H1 (cell line): ENCODE data around the gene CLIP4. TPM values are rescaled to one million over a fixed set of nuclear protein-coding genes. Genes with fewer than 3 reads are reported as not detected.

ENCODE experiments used
- polyA plus RNA-seq, 7 experiments: library from polyadenylated mRNA; depleted of rRNA in 3 of 7; stranded (reverse) in 5 of 7; unstranded in 2 of 7; fragments of >200 nt in 5 of 7; fragments of 200-250 nt in 2 of 7; gene quantifications; 1 replicate in 5 of 7; 2 replicates in 1 of 7; 4 replicates in 1 of 7; pipeline versions ENCODE4 v1.2.1 to v1.2.3, GENCODE V29; 2011 to 2013; ENCODE audit warnings: missing spikeins in 2 of 7, mixed read lengths in 2 of 7
- total RNA-seq: library from RNA; stranded (reverse); fragmentation: NEBNext Ultra II Directional; extraction: Animal tissue kit (Norgen Biotek cat#: 25700); gene quantifications from 2 replicates; pipeline ENCODE4 v1.2.1, GENCODE V29; 2021

CLIP4 gene
- total and polyA plus RNA-seq, 2 of the 8 experiments (the other 6 are each of a cell fraction or from before 2014, with no cell fraction given), result 0.08 to 0.09 TPM

Other genes with a start within 250 kb of the CLIP4 start
- gene TRMT61B, start 245.1 kb upstream of the CLIP4 start, total RNA-seq, result 27.8 and 30.1 TPM in 2 replicates
- gene TRMT61B, start 245.1 kb upstream of the CLIP4 start, polyA plus RNA-seq (2011; rRNA removed), result 8.2 and 10.4 TPM in 2 replicates
- 135 and 142 TPM in 2 replicates for gene WDR43, start 220.7 kb upstream of the CLIP4 start, total RNA-seq
- 27.1 and 57.8 TPM in 2 replicates for gene WDR43, start 220.7 kb upstream of the CLIP4 start, polyA plus RNA-seq (2011; rRNA removed)
- 0.59 and 1.4 TPM in 2 replicates for gene TOGARAM2, start 134.1 kb upstream of the CLIP4 start, total RNA-seq
- gene TOGARAM2, start 134.1 kb upstream of the CLIP4 start, polyA plus RNA-seq (2011; rRNA removed), result 0.42 and 0.63 TPM in 2 replicates
- gene PCARE, start 40.9 kb upstream of the CLIP4 start, total RNA-seq, result not detected in 2 replicates
- gene PCARE, start 40.9 kb upstream of the CLIP4 start, polyA plus RNA-seq (2011; rRNA removed), result not detected in 2 replicates